ENCODE results near the gene TMPRSS7. TPM values are rescaled to one million over a fixed set of nuclear protein-coding genes. Genes with fewer than 3 reads are reported as not detected.

TMPRSS7 gene
- total RNA-seq, 1 donor from 2014 or later: not detected

- H3K4me3 Mint-ChIP-seq: peak overlapping the region; percentile 92
- no peak for TF ChIP-seq CTCF (conservative IDR thresholded peaks at IDR 0.05)
- H3K4me1 Mint-ChIP-seq: peaks cover 47% of the 10 kb centered on the region
- no peaks in the 10 kb centered on the region for H3K36me3 Mint-ChIP-seq (ENCODE audit: low read depth)
- no peaks in the 10 kb centered on the region for H3K9me3 Mint-ChIP-seq
- peaks cover 41% of the 10 kb centered on the region for H3K27me3 Mint-ChIP-seq (ENCODE audit: low read depth)
- no peak overlapping the region for H3K27ac Mint-ChIP-seq (ENCODE audit: unreplicated experiment)
- no peak for DNase-seq (ENCODE audit: low read depth, low spot score)
These were observed 51.2 kb downstream of the TMPRSS7 start for GRCh38 chr3:112085735-112086075.

GRCh38 chr3:112086076-112086854, 51.7 kb downstream of the TMPRSS7 start, which contains the start of gene C3orf52:
Gene C3orf52, plus strand, starts transcription at chr3:112086389. Its CDS starts 19 bp downstream, at chr3:112086408.
- H3K36me3 Mint-ChIP-seq (ENCODE audit: low read depth): no peaks in the 10 kb centered on the region
- H3K27ac Mint-ChIP-seq (ENCODE audit: unreplicated experiment): peak within 1 kb of the TSS; percentile 51
- peaks cover 53% of the 10 kb centered on the region for H3K4me1 Mint-ChIP-seq
- H3K9me3 Mint-ChIP-seq: no peaks in the 10 kb centered on the region
- H3K27me3 Mint-ChIP-seq (ENCODE audit: low read depth): peaks cover 41% of the 10 kb centered on the region
- peak; percentile 74 for DNase-seq (ENCODE audit: low read depth, low spot score)
- peak; percentile 47 for TF ChIP-seq CTCF (conservative IDR thresholded peaks at IDR 0.05)
- peak within 1 kb of the TSS; percentile 92 for H3K4me3 Mint-ChIP-seq

GRCh38 chr3:112086875-112087524, 52.5 kb downstream of the TMPRSS7 start:
- Mint-ChIP-seq H3K27ac (ENCODE audit: unreplicated experiment) (peak overlapping the region; percentile 51), H3K4me1 (peaks cover 55% of the 10 kb centered on the region), H3K4me3 (peak overlapping the region; percentile 92), H3K27me3 (ENCODE audit: low read depth) (peaks cover 41% of the 10 kb centered on the region), H3K9me3 (no peaks in the 10 kb centered on the region), H3K36me3 (ENCODE audit: low read depth) (no peaks in the 10 kb centered on the region)
- TF ChIP-seq CTCF (conservative IDR thresholded peaks at IDR 0.05): peak; percentile 4
- DNase-seq (ENCODE audit: low read depth, low spot score): no peak

- Mint-ChIP-seq H3K27ac (ENCODE audit: unreplicated experiment) (no peak overlapping the region), H3K4me1 (peaks cover 62% of the 10 kb centered on the region), H3K27me3 (ENCODE audit: low read depth) (peaks cover 41% of the 10 kb centered on the region), H3K36me3 (ENCODE audit: low read depth) (no peaks in the 10 kb centered on the region), H3K4me3 (peak overlapping the region; percentile 92), H3K9me3 (no peaks in the 10 kb centered on the region)
- TF ChIP-seq CTCF (conservative IDR thresholded peaks at IDR 0.05): no peak
- DNase-seq (ENCODE audit: low read depth, low spot score): no peak
These were observed 53.2 kb downstream of the TMPRSS7 start for GRCh38 chr3:112087746-112088145.

GRCh38 chr3:112088944-112089343, 54.4 kb downstream of the TMPRSS7 start:
- no peak overlapping the region for H3K27ac Mint-ChIP-seq (ENCODE audit: unreplicated experiment)
- no peaks in the 10 kb centered on the region for H3K9me3 Mint-ChIP-seq
- peak overlapping the region; percentile 50 for H3K4me3 Mint-ChIP-seq
- no peak for DNase-seq (ENCODE audit: low read depth, low spot score)
- no peaks in the 10 kb centered on the region for H3K36me3 Mint-ChIP-seq (ENCODE audit: low read depth)
- peaks cover 70% of the 10 kb centered on the region for H3K4me1 Mint-ChIP-seq
- TF ChIP-seq CTCF (conservative IDR thresholded peaks at IDR 0.05): no peak
- H3K27me3 Mint-ChIP-seq (ENCODE audit: low read depth): peaks cover 39% of the 10 kb centered on the region

Data from neural crest cell (in vitro differentiated cells).